Endothelial cell of umbilical vein (primary cell): ENCODE measurements around the gene MFSD6. TPM values are rescaled to one million over a fixed set of nuclear protein-coding genes. Genes with fewer than 3 reads are reported as not detected.

Experiments used
- BruUV-seq: library from RNA; stranded (reverse); fragments of 400-500 nt; replicated peaks from 2 replicates; lab custom pipeline; 2021; lab: Mats Ljungman, UMichigan
- CTCF ChIA-PET: fragments of 300-600, 350-600 bp; sonication (Branson Sonifier 250); formaldehyde crosslinking; loops from one replicate; lab custom pipeline; 2021; ENCODE audit warnings: antibody characterized with exemption, inconsistent platforms; lab: Charles Lee
- POLR2A ChIA-PET: fragments of 300-600, 350-600 bp; sonication (Branson Sonifier 250); formaldehyde crosslinking; loops from one replicate; lab custom pipeline; 2021; ENCODE audit warnings: antibody characterized with exemption, inconsistent platforms; lab: Charles Lee
- DNase-seq: peaks from one replicate; pipeline ENCODE4 v3.0.0-alpha.2; 2011; ENCODE audit warnings: low read depth, low spot score
- FAIRE-seq: peaks from 2 replicates; lab custom pipeline; 2011; peaks lifted over from hg19 to GRCh38; lab: Jason Lieb, UNC
- H2AFZ ChIP-seq: 2 replicates; pipeline ENCODE4 v1.6.0; 2012; ENCODE audit warnings: low read depth, low read length, control low read depth, inconsistent platforms
- H3K27ac ChIP-seq: 2 replicates; pipeline ENCODE4 v1.5.1; 2011; ENCODE audit warnings: low read depth, mild to moderate bottlenecking, control low read depth, low read length, moderate library complexity; ENCODE audit not compliant: insufficient read depth
- H3K27me3 ChIP-seq, 2 experiments: 2 replicates each; pipeline versions ENCODE4 v1.6.0 to v1.6.1; 2011; ENCODE audit warnings: low read length in 2 of 2, mixed read lengths in 1 of 2; ENCODE audit not compliant: control insufficient read depth in 2 of 2, insufficient read depth in 2 of 2
- H3K36me3 ChIP-seq, 2 experiments: 2 replicates in 1 of 2; 3 replicates in 1 of 2; pipeline ENCODE4 v1.5.1; 2011; ENCODE audit warnings: low read length in 2 of 2, mild to moderate bottlenecking in 1 of 2, moderate library complexity in 1 of 2; ENCODE audit not compliant: control insufficient read depth in 2 of 2, insufficient read depth in 2 of 2; ENCODE audit errors: extremely low read depth in 1 of 2
- H3K4me1 ChIP-seq: 3 replicates; pipeline ENCODE4 v1.5.1; 2011; ENCODE audit warnings: mild to moderate bottlenecking, low read length; ENCODE audit not compliant: control insufficient read depth, insufficient read depth; ENCODE audit errors: extremely low read depth
- H3K4me2 ChIP-seq: 2 replicates; pipeline ENCODE4 v1.6.1; 2011; ENCODE audit warnings: low read length, control low read depth, mixed read lengths; ENCODE audit not compliant: insufficient read depth
- H3K4me3 ChIP-seq, 3 experiments: fragments of 200-600 bp in 1 of 3; sonication (generic), shearing (Covaris generic) in 1 of 3; replicated peaks in 1 of 3; 2 replicates each; pipeline ENCODE4 v1.5.1; 2011 to 2016; ENCODE audit warnings: control low read depth in 3 of 3, low read length in 3 of 3, mild to moderate bottlenecking in 2 of 3, inconsistent platforms in 1 of 3, low read depth in 1 of 3, moderate library complexity in 1 of 3; ENCODE audit not compliant: insufficient read depth in 1 of 3
- H3K79me2 ChIP-seq: 2 replicates; pipeline ENCODE4 v1.6.0; 2012; ENCODE audit warnings: low read length, inconsistent platforms; ENCODE audit not compliant: control insufficient read depth, insufficient read depth
- H3K9ac ChIP-seq: replicated peaks from 2 replicates; pipeline ENCODE3; 2011; ENCODE audit warnings: low read length, control low read depth; ENCODE audit not compliant: insufficient read depth; ENCODE audit errors: extremely low read depth
- H3K9me1 ChIP-seq: replicated peaks from 3 replicates; pipeline ENCODE4 v1.6.0; 2011; ENCODE audit warnings: mild to moderate bottlenecking, low read length; ENCODE audit not compliant: control insufficient read depth, insufficient read depth; ENCODE audit errors: extremely low read depth
- H3K9me3 ChIP-seq: replicated peaks from 2 replicates; pipeline ENCODE4 v1.5.1; 2012; ENCODE audit warnings: low read length, inconsistent platforms; ENCODE audit not compliant: control insufficient read depth, insufficient read depth
- H4K20me1 ChIP-seq: replicated peaks from 2 replicates; pipeline ENCODE3; 2011; ENCODE audit warnings: mild to moderate bottlenecking, low read length; ENCODE audit not compliant: control insufficient read depth, insufficient read depth; ENCODE audit errors: extremely low read depth
- EZH2 ChIP-seq: IDR thresholded peaks from 2 replicates; pipeline ENCODE4 v1.6.1; 2012; ENCODE audit warnings: borderline replicate concordance, low read depth, mild to moderate bottlenecking, moderate library complexity, low read length, inconsistent platforms; ENCODE audit not compliant: severe bottlenecking
- FOS ChIP-seq: IDR thresholded peaks from 2 replicates; pipeline ENCODE4 v1.6.1; 2011; ENCODE audit warnings: mild to moderate bottlenecking, low read length, moderate library complexity, borderline replicate concordance; ENCODE audit not compliant: insufficient read depth
- GATA2 ChIP-seq: IDR thresholded peaks from 2 replicates; pipeline ENCODE4 v1.7.0; 2011; ENCODE audit warnings: low read depth, mild to moderate bottlenecking, moderate library complexity, mixed read lengths, low read length; ENCODE audit not compliant: insufficient read length, insufficient read depth
- JUN ChIP-seq: IDR thresholded peaks from 2 replicates; pipeline ENCODE4 v1.6.1; 2011; ENCODE audit warnings: borderline replicate concordance, low read depth; ENCODE audit not compliant: insufficient read length, insufficient read depth
- MYC ChIP-seq: IDR thresholded peaks from one replicate; pipeline ENCODE4 v1.6.1; 2011; ENCODE audit warnings: mild to moderate bottlenecking, low read depth, low read length
- POLR2A ChIP-seq: IDR thresholded peaks from 2 replicates; pipeline ENCODE4 v1.6.1; 2012; ENCODE audit warnings: low read depth, mild to moderate bottlenecking, control low read depth, low read length
- POLR2AphosphoS5 ChIP-seq: IDR thresholded peaks from 2 replicates; pipeline ENCODE4 v1.6.1; 2012; ENCODE audit warnings: low read depth, mild to moderate bottlenecking, control low read depth, low read length, moderate library complexity; ENCODE audit not compliant: insufficient read depth
- dilution Hi-C: fragments of 300-500 bp; cut with MboI; formaldehyde crosslinking; loops from one replicate; pipeline ENCODE4 v1.15.0; 2019; ENCODE audit warnings: low sequenced_read_pairs; ENCODE audit not compliant: extremely low pct_ligation_motif_present
- intact Hi-C: fragments of 100-400 bp; cut with micrococcal nuclease; formaldehyde crosslinking; loops from one replicate; pipeline ENCODE4 v1.10.0; 2022
- polyA plus RNA-seq, 4 experiments: library from polyadenylated mRNA; depleted of rRNA in 3 of 4; stranded (reverse) in 3 of 4; unstranded in 1 of 4; fragments of >200 nt; gene quantifications; 2 replicates each; pipeline versions ENCODE4 v1.2.1 to v1.2.3, GENCODE V29; 2011 to 2012; ENCODE audit warnings: missing spikeins in 1 of 4
- total RNA-seq: library from RNA; stranded (reverse); gene quantifications from 2 replicates; pipeline ENCODE4 v1.2.3, GENCODE V29; 2021
- TF ChIP-seq, protein P1 (sequence below): IDR thresholded peaks from 2 replicates; pipeline ENCODE4 v1.6.1; 2011; ENCODE audit not compliant: insufficient read depth, insufficient read length
- TF ChIP-seq, protein P2 (sequence below), 2 donors: IDR thresholded peaks; 1 replicate in 1 of 2; 2 replicates in 1 of 2; pipeline ENCODE4 v1.5.1; 2011; ENCODE audit warnings: low read length in 2 of 2, mild to moderate bottlenecking in 2 of 2, moderate library complexity in 2 of 2, control low read depth in 1 of 2, inconsistent platforms in 1 of 2, low read depth in 1 of 2; ENCODE audit not compliant: insufficient read depth in 1 of 2; ENCODE audit errors: extremely low read depth in 1 of 2

Gene MFSD6
- total and polyA plus RNA-seq, 2 donors (not counting 3 experiments of a cell fraction or from before 2014, with no cell fraction given): 4.3 to 4.5 TPM

DNA sequence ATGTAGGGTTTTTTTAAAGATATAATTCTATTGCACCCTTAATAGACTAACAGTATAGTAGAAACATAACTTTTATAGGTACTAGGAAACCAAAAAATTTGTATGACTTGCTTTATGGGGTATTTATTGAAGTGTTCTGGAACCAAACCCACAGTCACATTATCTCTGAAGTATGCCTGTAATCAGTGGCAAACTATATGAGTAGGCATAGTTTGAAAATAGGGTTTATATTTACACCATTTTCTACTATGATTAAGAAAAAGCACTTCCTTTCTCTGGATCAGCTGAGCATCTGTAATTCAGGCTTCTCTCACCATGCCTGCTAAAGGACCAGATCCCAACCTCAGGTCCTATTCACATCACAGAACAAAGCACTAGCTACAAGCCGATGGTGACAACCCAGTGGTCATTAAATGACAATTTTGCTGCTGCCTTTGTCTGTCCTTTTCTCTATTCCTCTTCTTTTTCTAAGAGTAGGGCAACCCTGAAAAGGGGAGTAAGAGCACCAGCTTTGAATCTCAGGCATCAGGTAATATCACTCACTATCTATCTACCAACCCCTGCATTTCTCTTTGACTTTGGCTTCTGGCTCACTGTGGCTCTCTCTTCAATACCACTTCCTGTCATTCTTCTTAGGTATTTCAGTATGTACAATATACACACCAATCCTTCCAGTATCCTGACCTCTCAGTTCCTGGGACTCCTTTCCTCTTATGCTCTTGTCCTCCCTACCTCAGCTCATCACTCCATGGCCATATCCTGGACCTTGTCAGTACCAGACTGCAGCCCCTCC is 112.0 kb downstream of the MFSD6 start:
- Histone ChIP-seq H3K36me3 (no peaks in the 10 kb centered on the region), H3K4me2 (no peak overlapping the region), H4K20me1 (no peaks in the 10 kb centered on the region), H3K4me1 (no peaks in the 10 kb centered on the region), H3K9me3 (no peaks in the 10 kb centered on the region), H3K9me1 (no peaks in the 10 kb centered on the region), H3K9ac (no peak overlapping the region), H2AFZ (no peak overlapping the region), H3K79me2 (no peaks in the 10 kb centered on the region), H3K27me3 (no peaks in the 10 kb centered on the region), H3K27ac (no peak overlapping the region), H3K4me3 (no peak overlapping the region)
- ChIA-PET CTCF (interaction anchor here (1.5 kb wide), 1 partner anchor 141 kb away, joined by 3 read pairs; no protein-coding TSS in a partner anchor), POLR2A (no interaction called here)
- no TSS peak for BruUV-seq
- dilution Hi-C loops: no loop called here
- TF ChIP-seq, protein P1, sequence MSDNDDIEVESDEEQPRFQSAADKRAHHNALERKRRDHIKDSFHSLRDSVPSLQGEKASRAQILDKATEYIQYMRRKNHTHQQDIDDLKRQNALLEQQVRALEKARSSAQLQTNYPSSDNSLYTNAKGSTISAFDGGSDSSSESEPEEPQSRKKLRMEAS: no peak
- TF ChIP-seq, protein P2, sequence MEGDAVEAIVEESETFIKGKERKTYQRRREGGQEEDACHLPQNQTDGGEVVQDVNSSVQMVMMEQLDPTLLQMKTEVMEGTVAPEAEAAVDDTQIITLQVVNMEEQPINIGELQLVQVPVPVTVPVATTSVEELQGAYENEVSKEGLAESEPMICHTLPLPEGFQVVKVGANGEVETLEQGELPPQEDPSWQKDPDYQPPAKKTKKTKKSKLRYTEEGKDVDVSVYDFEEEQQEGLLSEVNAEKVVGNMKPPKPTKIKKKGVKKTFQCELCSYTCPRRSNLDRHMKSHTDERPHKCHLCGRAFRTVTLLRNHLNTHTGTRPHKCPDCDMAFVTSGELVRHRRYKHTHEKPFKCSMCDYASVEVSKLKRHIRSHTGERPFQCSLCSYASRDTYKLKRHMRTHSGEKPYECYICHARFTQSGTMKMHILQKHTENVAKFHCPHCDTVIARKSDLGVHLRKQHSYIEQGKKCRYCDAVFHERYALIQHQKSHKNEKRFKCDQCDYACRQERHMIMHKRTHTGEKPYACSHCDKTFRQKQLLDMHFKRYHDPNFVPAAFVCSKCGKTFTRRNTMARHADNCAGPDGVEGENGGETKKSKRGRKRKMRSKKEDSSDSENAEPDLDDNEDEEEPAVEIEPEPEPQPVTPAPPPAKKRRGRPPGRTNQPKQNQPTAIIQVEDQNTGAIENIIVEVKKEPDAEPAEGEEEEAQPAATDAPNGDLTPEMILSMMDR (IDR thresholded peaks at IDR 0.05; ENCODE audit: extremely low read depth in 1 of 2, insufficient read depth in 1 of 2, low read depth in 1 of 2, low read length in 2 of 2): no peak
- TF ChIP-seq MYC (no peak), POLR2A (no peak), EZH2 (no peak), POLR2AphosphoS5 (no peak), FOS (no peak), GATA2 (no peak), JUN (no peak)
- no peak for FAIRE-seq
- intact Hi-C loops: no loop called here
- no peak for DNase-seq
